Activated naive CD4-positive, alpha-beta T cell (primary cell): ENCODE data around the gene TBCB.
"Not testable (repeated sequence)": the region's sequence is repeated elsewhere in the genome, so short reads cannot be mapped to it uniquely, and the experiment has no call there.

ENCODE experiments used
- DNase-seq, 4 experiments: peaks; one replicate each; lab custom pipeline; 2025; lab: John Stamatoyannopoulos, UW

The TBCB gene

GRCh38 chr19:36115453-36116343 is at the start of gene TBCB:
Gene TBCB (plus strand): TSS chr19:36115468. CDS start chr19:36115561, 93 bp downstream.
- peak; percentile 90 to 94 (median 92) for DNase-seq

GRCh38 chr19:36067681-36068080 is 47.6 kb upstream of the TBCB start:
- no peak for DNase-seq

- not testable (repeated sequence) for DNase-seq
Observed at GRCh38 chr19:36068810-36069499, 46.3 kb upstream of the TBCB start.

GRCh38 chr19:36072081-36072480 is 43.2 kb upstream of the TBCB start:
- no peak for DNase-seq

- no peak for DNase-seq
Observed at GRCh38 chr19:36073121-36073876, 42.0 kb upstream of the TBCB start.

- no peak for DNase-seq
Observed at GRCh38 chr19:36079389-36079945, 35.8 kb upstream of the TBCB start.

- no peak for DNase-seq
Observed at GRCh38 chr19:36081385-36081784, 33.9 kb upstream of the TBCB start.

- DNase-seq, result no peak
Observed at GRCh38 chr19:36081894-36082293, 33.4 kb upstream of the TBCB start.

GRCh38 chr19:36082916-36083315 is 32.4 kb upstream of the TBCB start:
- no peak for DNase-seq

GRCh38 chr19:36084231-36085009 is 30.8 kb upstream of the TBCB start:
- DNase-seq, result no peak

GRCh38 chr19:36086326-36086725 is 28.9 kb upstream of the TBCB start:
- DNase-seq, result no peak

GRCh38 chr19:36089847-36090246 is 25.4 kb upstream of the TBCB start:
- no peak for DNase-seq

- no peak for DNase-seq
Observed at GRCh38 chr19:36090910-36091695, 24.2 kb upstream of the TBCB start.

- no peak for DNase-seq
Observed at GRCh38 chr19:36092566-36092965, 22.7 kb upstream of the TBCB start.

- no peak for DNase-seq
Observed at GRCh38 chr19:36093146-36093662, 22.1 kb upstream of the TBCB start.

- DNase-seq, result no peak
Observed at GRCh38 chr19:36093687-36094086, 21.6 kb upstream of the TBCB start.

GRCh38 chr19:36097036-36097435 is 18.2 kb upstream of the TBCB start:
- no peak for DNase-seq

- no peak for DNase-seq
Observed at GRCh38 chr19:36099166-36099785, 16.0 kb upstream of the TBCB start.

GRCh38 chr19:36100476-36100875 is 14.8 kb upstream of the TBCB start:
- no peak for DNase-seq
